Measurements from ENCODE around the gene AGFG1. TPM values are rescaled to one million over a fixed set of nuclear protein-coding genes. Genes with fewer than 3 reads are reported as not detected.
"Not testable (repeated sequence)": the region's sequence is repeated elsewhere in the genome, so short reads cannot be mapped to it uniquely, and the experiment has no call there.

AGFG1 gene
- total RNA-seq, 1 donor from 2014 or later = 55.2 TPM

DNA sequence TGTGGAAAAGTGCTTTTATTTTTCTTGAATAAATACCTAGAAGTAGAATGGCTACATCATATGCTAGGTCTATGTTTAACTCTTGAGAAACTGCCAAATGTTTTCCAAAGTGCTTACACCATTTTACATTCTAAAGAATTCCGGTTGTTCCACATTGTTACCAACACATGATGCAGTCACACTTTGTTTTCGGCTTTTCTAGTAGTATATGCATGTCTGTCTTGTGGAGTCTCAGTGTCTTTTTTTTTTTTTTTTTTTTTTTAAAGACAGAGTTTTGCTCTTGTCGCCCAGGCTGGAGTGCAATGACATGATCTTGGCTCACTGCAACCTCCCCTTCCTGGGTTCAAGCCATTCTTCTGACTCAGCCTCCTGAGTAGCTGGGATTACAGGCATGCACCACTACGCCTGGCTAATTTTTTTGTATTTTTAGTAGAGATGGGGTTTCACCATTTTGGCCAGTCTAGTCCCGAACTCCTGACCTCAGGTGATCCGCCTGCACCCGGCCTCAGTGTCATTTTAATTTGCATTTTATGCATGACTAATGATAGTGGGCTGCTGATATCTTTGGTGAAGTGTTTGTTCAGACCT lies 46.4 kb downstream of the AGFG1 start:
- intact Hi-C loops (cut with micrococcal nuclease); DNase-seq: not testable (repeated sequence)
- ATAC-seq = peak; percentile 28

DNA sequence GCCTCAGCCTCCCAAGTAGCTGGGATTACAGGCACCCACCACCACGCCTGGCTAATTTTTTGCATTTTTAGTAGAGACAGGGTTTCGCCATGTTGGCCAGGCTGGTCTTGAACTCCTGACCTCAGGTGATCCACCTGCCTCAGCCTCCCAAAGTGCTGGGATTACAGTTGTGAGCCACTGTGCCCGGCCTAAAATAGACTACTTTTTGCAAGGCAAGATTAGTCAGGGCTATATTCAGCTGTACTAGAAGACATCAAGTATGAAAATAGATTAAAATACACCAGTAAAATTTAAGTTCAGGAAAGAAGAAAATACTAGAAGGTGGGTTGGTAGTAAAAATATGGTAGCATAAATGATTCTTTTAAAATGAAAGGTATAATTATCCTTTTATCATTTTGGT lies 49.2 kb downstream of the AGFG1 start:
- DNase-seq; intact Hi-C loops (cut with micrococcal nuclease); ATAC-seq: not testable (repeated sequence)

DNA sequence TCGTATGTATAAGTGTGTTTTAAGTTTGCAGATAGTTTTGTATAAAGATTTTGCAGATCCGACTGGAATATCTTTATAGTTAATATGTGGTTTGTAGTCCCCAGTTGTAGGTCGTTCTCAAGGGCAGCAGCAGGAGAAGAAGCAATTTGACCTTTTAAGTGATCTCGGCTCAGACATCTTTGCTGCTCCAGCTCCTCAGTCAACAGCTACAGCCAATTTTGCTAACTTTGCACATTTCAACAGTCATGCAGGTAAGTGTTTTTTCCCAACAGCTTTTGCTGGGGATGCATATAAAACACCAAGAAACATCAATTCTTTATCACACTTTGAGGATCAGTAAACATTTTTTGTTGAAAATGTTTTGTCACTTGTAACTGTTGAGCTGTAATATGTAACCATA lies 52.7 kb downstream of the AGFG1 start:
- intact Hi-C loops (cut with micrococcal nuclease) = no loop called here
- DNase-seq (no peak), ATAC-seq (no peak)

DNA sequence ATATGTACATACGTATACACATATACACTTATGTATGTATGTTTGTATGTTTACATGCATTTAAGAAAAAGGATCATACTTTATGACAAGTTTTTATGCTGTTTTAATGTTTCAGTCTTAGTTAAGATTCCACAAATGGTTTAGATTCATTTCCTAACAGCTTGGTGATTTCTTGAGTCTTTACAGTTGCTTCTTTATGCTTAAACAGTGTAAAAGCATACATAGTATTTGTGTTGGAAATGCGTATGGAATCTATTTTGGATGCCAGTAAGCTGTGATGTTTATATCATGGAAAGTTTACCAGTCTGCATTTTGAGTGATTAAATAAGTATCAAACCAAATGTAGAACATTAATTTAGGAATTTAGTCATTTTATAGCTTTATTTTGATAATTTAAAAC lies 55.4 kb downstream of the AGFG1 start:
- ATAC-seq (no peak), DNase-seq (no peak)
- intact Hi-C loops (cut with micrococcal nuclease) = no loop called here

DNA sequence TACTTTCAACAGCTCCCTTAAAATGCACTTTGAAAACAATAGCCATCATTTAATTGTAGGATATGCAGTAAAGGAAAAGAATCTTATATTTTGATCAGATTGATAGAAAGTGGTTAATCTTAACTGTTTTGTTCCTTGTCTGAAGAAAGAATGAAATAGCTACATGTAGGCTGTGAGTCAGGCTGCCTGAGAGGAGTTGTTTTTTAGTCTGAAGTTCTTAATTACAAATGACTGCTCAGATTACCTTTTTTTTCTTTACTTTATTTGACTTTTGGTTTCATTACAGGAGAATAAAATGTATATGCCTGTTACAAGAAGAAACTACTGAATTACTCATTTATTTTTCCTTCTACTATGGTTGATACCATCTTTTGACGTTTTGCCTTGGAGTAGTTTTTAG lies 56.8 kb downstream of the AGFG1 start:
- DNase-seq (no peak), ATAC-seq (no peak)
- intact Hi-C loops (cut with micrococcal nuclease) = no loop called here

DNA sequence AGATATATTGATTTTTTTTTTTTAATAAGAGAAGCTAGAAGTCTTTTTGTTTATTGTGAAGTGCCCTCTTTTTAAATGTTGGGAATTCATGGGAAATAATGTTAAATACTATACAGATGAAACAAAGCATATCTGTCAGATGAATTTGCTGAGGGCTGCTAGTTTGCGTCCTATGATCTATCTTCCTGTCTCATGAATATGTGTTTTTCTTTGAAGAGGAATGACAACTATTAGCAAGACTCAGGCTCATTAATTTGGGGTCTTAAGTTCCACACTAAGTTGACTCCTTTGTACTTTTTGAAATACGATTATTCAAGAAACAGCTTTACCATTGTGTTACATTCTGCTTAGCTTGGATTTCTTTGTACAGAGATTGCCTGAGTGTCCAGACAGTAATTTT lies 57.9 kb downstream of the AGFG1 start:
- no peak for DNase-seq
- intact Hi-C loops (cut with micrococcal nuclease) = no loop called here

DNA sequence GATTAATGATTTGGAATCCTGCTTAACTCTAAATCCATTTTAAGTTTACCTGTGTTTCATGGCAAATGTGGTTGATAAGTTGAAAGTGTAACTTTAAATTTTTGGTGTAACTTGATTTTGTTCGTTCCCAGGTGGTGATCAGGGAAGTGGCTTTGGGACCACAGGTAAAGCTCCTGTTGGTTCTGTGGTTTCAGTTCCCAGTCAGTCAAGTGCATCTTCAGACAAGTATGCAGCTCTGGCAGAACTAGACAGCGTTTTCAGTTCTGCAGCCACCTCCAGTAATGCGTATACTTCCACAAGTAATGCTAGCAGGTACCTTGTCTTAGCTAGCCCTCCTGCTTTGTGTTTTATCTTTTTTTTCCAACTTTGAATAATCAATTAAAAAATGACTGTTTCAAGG lies 62.8 kb downstream of the AGFG1 start:
- intact Hi-C loops (cut with micrococcal nuclease) = no loop called here
- ATAC-seq (no peak), DNase-seq (no peak)

More for the DNA sequence above, 57.9 kb downstream of the AGFG1 start:
- no peak for ATAC-seq

DNA sequence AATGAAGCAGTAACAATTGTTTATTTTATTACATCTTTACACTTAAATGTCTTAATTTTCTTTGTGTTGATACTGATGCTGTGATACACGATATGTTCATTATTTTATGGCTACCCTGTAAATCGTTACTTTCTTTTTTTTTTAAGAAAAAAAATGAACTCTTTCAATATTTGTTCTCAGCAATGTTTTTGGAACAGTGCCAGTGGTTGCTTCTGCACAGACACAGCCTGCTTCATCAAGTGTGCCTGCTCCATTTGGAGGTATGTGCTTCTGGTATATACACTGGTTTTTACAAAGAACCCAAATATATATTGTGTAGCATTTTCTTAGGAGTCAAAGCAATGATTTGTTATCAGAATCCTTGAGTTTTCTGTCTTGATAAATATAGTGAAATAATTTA lies 64.5 kb downstream of the AGFG1 start:
- ATAC-seq (no peak), DNase-seq (no peak)
- intact Hi-C loops (cut with micrococcal nuclease) = no loop called here

DNA sequence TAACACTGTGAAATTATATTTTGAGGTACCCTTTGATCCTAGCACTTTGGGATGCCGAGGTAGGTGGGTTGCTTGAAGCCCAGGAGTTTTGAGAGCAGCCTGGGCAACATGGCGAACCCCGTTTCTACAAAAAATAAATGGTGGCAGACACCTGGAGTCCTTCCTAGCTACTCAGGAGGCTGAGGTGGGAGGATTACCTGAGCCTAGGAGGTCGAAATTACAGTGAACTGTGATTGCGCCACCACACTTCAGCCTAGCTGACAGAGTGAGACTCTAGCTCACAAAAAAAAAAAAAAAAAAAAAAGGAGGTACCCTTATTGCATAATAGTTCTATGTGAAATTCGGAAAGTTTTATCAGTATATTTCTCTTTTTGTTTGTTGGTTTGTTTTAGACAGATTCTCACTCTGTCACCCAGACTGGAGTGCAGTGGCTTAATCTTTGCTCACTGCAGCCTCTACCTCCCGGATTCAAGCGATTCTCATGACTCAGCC lies 67.6 kb downstream of the AGFG1 start:
- intact Hi-C loops (cut with micrococcal nuclease) = no loop called here
- DNase-seq (no peak), ATAC-seq (no peak)

DNA sequence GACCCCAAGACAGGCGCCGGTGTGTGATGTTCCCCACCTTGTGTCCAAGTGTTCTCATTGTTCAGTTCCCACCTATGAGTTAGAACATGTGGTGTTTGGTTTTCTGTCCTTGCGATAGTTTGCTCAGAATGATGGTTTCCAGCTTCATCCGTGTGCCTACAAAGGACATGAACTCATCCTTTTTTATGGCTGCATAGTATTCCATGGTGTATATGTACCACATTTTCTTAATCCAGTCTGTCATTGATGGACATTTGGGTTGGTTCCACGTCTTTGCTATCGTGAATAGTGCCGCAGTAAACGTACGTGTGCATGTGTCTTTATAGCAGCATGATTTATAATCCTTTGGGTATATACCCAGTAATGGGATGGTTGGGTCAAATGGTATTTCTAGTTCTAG lies 68.4 kb downstream of the AGFG1 start:
- intact Hi-C loops (cut with micrococcal nuclease); DNase-seq; ATAC-seq: not testable (repeated sequence)

DNA sequence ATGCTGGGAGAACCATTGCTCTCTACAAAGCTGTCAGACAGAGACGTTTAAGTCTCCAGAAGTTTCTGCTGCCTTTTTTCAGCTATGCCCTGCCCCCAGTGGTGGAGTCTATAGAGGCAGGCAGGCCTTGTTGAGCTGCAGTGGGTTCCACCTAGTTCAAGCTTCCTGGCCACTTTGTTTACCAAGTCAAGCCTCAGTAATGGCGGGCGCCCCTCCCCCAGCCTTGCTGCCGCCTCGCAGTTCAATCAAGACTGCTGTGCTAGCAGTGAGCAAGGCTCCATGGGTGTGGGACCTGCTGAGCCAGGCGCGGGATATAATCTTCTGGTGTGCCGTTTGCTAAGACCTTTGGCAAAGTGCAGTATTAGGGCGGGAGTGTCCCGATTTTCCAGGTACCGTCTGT lies 74.0 kb downstream of the AGFG1 start:
- ATAC-seq = no peak

DNA sequence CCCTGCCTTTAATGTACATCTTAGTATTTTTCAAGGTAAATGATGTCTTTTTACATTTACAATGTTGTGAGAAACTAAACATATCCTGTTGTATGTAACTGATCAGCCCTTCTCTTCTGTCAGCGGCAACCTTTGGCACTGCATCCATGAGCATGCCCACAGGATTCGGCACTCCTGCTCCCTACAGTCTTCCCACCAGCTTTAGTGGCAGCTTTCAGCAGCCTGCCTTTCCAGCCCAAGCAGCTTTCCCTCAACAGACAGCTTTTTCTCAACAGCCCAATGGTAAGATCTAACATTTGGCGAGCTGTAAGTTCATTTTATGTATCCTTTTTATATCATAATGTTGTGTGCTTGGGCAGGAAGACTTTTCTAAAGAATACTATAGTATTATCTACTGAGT lies 79.9 kb downstream of the AGFG1 start:
- intact Hi-C loops (cut with micrococcal nuclease) = no loop called here
- no peak for ATAC-seq
- no peak for DNase-seq

More for the DNA sequence above, 74.0 kb downstream of the AGFG1 start:
- DNase-seq = no peak
- intact Hi-C loops (cut with micrococcal nuclease) = no loop called here

DNA sequence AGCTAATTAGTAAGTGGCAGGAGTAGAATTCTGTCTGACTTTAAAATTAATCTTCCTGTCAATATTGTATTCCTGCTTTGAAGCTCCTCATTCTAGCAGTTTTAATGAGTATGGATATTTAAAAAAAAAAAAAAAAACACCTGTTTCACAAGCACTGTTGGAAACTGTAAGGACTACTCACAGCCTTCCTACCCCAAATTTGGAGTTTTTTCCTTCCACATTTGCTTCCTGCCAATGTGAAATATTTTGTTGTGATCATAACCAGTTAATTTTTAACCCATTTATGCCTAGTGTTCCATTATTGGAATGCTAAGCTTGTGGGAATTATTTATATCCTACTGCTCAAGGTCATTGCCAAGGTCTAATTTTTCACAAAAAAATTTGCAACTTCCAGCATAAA lies 90.6 kb downstream of the AGFG1 start:
- intact Hi-C loops (cut with micrococcal nuclease) = no loop called here
- DNase-seq (no peak), ATAC-seq (no peak)

DNA sequence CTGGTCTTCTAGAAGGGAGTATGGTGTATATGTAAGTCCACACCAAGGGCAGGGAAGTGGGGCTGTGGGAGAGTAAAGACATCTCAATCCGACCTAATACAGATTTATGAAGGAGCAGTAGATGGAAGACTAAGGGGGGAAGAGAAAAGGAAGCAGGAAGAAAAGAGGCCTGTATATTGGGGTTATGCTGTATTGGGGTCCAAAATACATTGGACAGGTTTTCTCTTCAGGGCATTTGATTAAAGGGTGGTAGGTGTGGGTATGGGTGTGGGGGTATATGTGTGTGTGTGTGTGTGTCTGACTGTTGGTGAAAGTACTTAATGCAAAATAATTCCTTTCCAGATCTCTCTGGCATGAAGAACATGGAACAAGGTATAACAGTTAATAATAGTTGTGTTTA lies 93.1 kb downstream of the AGFG1 start:
- intact Hi-C loops (cut with micrococcal nuclease) = no loop called here
- no peak for DNase-seq
- ATAC-seq = no peak

DNA sequence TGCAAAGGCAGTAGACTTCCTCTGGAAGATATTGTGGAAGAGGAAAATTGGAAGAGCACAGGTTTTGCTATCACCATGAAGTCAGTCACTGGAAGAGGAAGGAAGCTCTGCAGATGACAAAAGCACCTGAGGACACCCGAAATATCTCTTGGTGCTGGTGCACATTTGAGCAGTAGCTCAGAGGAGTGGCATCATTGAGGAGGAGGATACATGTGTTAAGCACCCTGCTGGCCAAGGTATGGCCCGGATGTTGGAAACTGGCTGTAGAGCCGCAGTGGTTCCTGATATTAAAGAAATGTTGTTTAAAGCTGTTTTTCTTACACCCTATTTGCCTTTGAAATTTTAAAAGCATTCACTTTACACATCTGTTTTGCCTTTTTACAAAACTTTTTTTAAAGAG lies 94.1 kb downstream of the AGFG1 start:
- no peak for ATAC-seq
- intact Hi-C loops (cut with micrococcal nuclease) = no loop called here

DNA sequence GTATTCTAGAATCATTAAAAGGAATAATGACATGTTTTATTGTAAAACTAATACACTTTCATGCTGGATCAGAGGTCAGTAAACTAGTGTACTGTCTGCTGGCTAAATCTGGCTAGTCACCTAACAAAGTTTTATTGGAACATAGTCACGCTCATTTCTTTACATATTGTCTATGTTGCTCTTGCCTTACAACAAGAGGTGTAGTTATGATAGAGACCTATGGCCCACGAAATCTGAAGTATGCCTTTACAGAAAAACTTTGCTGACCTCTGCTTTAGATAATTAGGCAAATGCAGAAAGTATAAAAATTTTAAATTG lies 96.9 kb downstream of the AGFG1 start:
- ATAC-seq (no peak), DNase-seq (no peak)
- intact Hi-C loops (cut with micrococcal nuclease) = no loop called here

More for the DNA sequence above, 94.1 kb downstream of the AGFG1 start:
- DNase-seq = no peak

DNA sequence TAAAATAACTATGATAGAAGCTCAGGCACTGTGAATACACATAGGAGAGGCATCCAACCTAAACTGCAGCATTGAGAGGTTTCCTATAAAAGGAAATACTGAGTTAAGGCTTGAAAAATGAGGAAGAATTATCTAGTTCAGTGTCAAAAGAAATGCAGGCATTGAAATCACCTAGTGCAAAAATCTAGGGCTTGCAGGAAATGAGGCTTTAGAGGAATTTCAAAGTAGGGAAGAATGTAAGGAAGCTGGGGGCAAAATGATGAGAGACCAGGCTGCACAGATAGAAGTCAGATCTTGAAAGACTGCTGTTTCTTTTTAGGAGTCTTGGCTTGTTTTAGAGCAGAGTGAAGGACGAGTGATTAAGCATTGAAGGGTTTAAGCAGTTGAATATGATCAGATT lies 98.7 kb downstream of the AGFG1 start:
- intact Hi-C loops (cut with micrococcal nuclease) = no loop called here
- no peak for ATAC-seq

DNA sequence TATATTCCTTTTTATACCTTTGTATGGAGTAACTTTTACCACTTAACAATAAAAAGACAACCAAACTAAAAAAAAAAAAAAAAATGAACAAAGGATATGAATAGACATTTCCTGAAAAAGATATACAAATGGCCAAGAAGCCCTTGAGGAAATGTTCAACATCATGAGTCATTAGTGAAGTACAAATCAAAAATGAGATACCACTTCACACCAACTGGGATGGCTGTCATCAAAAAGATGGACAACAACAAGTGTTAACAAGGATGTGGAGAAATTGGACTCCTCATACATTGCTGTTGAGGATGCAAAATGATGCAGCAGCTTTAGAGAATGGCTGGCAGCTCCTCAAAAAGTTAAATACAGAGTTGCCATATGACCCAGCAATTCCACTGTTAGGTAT lies 104.2 kb downstream of the AGFG1 start:
- intact Hi-C loops (cut with micrococcal nuclease) = no loop called here
- DNase-seq = no peak
- no peak for ATAC-seq

More for the DNA sequence above, 98.7 kb downstream of the AGFG1 start:
- DNase-seq = no peak

DNA sequence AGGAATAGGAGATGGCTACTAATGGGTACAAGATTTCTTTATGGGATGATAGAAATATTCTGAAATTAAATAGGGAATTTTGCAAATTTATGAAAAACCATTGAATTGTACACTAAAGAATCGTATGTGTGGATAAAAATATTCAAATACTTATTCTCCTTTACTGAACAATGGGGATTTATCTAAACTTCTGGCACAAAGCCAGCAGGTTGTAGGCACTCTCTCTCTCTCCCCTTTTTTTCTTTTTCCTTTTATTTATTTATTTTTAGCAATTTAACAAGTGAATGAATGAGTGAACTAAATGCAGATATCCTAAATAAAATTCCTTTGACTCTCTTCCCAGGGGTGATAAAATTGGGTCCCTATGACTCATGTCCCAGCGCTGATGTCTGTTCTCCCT lies 104.9 kb downstream of the AGFG1 start:
- no peak for DNase-seq
- intact Hi-C loops (cut with micrococcal nuclease) = no loop called here
- no peak for ATAC-seq

DNA sequence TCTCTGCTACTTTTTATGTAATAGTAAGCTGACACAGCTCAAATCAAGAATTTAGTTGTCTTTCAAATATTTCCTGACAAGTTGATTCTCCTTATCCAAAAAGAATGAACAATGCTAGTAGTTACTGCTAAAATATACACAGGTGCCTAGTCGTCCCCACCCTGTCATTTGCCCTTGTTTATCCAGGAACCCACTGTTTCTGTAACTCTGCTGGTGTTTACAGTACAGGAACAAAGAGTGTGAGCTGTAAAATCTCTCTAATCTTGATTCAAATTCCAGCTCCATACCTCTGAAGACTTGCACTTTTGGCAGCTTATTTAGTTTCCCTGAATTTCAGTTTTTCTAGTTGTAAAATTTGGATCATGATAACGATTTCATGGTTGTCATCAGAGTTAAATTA lies 105.6 kb downstream of the AGFG1 start:
- no peak for ATAC-seq
- intact Hi-C loops (cut with micrococcal nuclease) = no loop called here
- DNase-seq = no peak

DNA sequence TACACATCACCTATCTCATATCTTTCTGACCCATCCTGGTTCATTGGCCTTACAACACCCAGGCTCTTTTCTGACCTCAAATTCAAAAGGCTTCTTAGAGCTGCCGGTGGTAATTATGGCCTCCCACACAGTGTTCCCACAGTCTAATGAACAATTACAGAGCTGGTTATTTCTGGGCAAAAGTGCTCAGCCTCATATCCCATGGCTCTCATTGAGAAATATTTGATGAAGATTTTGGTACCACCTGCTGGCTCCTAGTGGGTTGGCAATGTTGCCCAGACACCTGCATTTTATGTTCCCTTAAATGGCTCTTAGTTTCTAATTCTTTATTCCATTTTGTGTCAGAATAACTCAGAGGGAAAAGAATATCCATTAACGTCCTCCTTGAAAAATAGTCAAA lies 106.7 kb downstream of the AGFG1 start:
- no peak for ATAC-seq
- intact Hi-C loops (cut with micrococcal nuclease) = no loop called here
- DNase-seq = no peak

DNA sequence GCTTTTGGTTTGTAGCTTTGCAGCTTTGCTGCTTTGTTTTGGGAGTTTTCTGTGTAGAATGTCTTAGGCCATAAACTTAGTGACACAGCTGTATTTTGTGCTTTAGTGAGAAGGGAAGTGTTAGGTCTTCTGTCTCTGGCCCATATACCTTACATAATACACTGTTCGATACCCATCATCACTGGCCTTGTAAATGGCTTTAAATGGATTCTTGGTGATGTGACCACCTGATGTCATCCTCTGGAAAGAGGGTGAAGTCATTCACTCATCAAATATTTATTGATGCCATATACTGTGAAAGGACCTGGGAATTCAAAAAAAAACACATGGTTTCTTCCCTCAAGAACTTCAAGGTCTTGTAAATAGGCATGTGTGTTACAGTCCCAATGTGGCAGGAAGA lies 107.8 kb downstream of the AGFG1 start:
- no peak for ATAC-seq
- DNase-seq = no peak
- intact Hi-C loops (cut with micrococcal nuclease) = no loop called here

All from left ventricle myocardium superior (tissue), 1 donor.